Measurements from ENCODE around the gene ISLR. TPM values are rescaled to one million over a fixed set of nuclear protein-coding genes. Genes with fewer than 3 reads are reported as not detected.

The ISLR gene
- total and polyA plus RNA-seq, 9 of the 15 experiments (the other 6 are each of a cell fraction or from before 2014, with no cell fraction given): not detected

DNA sequence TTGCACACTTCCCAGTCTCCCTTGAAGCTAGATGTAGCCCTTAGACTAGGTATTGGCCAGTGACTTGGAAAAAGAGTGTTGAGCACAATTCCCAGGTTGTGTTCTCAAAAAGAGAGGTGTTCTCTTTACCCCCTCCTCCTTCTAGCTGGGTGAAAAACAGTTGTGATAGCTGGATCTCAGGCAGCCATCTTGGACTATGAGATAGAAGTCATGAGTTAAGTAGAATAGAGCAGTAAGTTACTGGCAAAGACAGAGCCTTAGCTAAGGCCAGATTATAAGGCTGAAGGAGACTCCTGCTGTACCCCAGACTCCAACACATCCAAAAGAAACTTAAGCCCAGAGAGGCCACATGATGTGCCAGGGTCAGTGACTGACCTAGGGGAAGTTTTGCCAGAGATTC is 37.2 kb downstream of the ISLR start:
- no peak overlapping the region for H3K27ac ChIP-seq (ENCODE audit: extremely low read depth, low read depth, low read length)
- peaks cover 9 to 47% of the 10 kb centered on the region in 2 experiments; a peak in 4 of 5 replicates for H3K27me3 ChIP-seq (ENCODE audit: control insufficient read depth in 2 of 2, insufficient read depth in 2 of 2, low read length in 2 of 2)
- 0 out of 2 replicates have a peak, but pooled peaks cover 4% of the 10 kb centered on the region for H4K20me1 ChIP-seq (replicated peaks; ENCODE audit: control insufficient read depth, insufficient read depth, low read length)
- H3K4me3 ChIP-seq: no peak overlapping the region
- TF ChIP-seq YY1 (IDR thresholded peaks at IDR 0.05; ENCODE audit: borderline replicate concordance in 1 of 3, control insufficient read depth in 1 of 3, extremely low read depth in 1 of 3, insufficient read depth in 3 of 3, insufficient read length in 1 of 3, insufficient replicate concordance in 2 of 3, low read depth in 1 of 3, low read length in 2 of 3) (peak in 1 of 3 experiments; percentile 50), RBM25 (IDR thresholded peaks at IDR 0.05; ENCODE audit: low read depth, low read length, severe bottlenecking) (peak; percentile 18), SNRNP70 (optimal IDR thresholded peaks at IDR 0.05; ENCODE audit: low read depth, low read length) (no peak)
- TF ChIP-seq, protein P1, sequence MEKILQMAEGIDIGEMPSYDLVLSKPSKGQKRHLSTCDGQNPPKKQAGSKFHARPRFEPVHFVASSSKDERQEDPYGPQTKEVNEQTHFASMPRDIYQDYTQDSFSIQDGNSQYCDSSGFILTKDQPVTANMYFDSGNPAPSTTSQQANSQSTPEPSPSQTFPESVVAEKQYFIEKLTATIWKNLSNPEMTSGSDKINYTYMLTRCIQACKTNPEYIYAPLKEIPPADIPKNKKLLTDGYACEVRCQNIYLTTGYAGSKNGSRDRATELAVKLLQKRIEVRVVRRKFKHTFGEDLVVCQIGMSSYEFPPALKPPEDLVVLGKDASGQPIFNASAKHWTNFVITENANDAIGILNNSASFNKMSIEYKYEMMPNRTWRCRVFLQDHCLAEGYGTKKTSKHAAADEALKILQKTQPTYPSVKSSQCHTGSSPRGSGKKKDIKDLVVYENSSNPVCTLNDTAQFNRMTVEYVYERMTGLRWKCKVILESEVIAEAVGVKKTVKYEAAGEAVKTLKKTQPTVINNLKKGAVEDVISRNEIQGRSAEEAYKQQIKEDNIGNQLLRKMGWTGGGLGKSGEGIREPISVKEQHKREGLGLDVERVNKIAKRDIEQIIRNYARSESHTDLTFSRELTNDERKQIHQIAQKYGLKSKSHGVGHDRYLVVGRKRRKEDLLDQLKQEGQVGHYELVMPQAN (IDR thresholded peaks at IDR 0.05; ENCODE audit: borderline replicate concordance): no peak
- H3K9me3 ChIP-seq (replicated peaks; ENCODE audit: control insufficient read depth, insufficient read depth, low read depth, low read length): no peaks in the 10 kb centered on the region
- H3K36me3 ChIP-seq (ENCODE audit: control insufficient read depth, insufficient read depth, low read length): no peaks in the 10 kb centered on the region
- DNase-seq (ENCODE audit: extremely low read depth in 1 of 4, low spot score in 3 of 4) (no peak), ATAC-seq (no peak), FAIRE-seq (no peak)
- H3K4me2 ChIP-seq (ENCODE audit: insufficient read depth, low read length): no peak overlapping the region
- intact Hi-C loops (cut with micrococcal nuclease) (no loop called here), in situ Hi-C loops (cut with MboI) (no loop called here)
- no peak overlapping the region for H2AFZ ChIP-seq (ENCODE audit: low read depth, low read length)
- no TSS peak for BruUV-seq (replicated peaks)
- CTCF ChIA-PET (ENCODE audit: low intra/inter-chr PET ratio): no interaction called here
- no peaks in the 10 kb centered on the region for H3K79me2 ChIP-seq (ENCODE audit: control insufficient read depth, insufficient read depth, low read length)
- POLR2A ChIA-PET: interaction anchor here (0.6 to 0.8 kb wide), 2 partner anchors 17 to 69 kb away, joined by 3 read pairs; no protein-coding TSS in a partner anchor
- no peak overlapping the region for H3K9ac ChIP-seq (ENCODE audit: insufficient read depth in 1 of 2, low read depth in 2 of 2, low read length in 2 of 2)
- peaks cover 3 to 11% of the 10 kb centered on the region in 2 experiments; a peak in 2 of 5 replicates for H3K4me1 ChIP-seq (replicated peaks in 1 of 2; ENCODE audit: control insufficient read depth in 2 of 2, insufficient read depth in 2 of 2, low read length in 2 of 2)
- H3K9me1 ChIP-seq (ENCODE audit: control insufficient read depth, insufficient read depth, low read length): no peaks in the 10 kb centered on the region
